ENCODE data around the gene RAB40B.

DNA sequence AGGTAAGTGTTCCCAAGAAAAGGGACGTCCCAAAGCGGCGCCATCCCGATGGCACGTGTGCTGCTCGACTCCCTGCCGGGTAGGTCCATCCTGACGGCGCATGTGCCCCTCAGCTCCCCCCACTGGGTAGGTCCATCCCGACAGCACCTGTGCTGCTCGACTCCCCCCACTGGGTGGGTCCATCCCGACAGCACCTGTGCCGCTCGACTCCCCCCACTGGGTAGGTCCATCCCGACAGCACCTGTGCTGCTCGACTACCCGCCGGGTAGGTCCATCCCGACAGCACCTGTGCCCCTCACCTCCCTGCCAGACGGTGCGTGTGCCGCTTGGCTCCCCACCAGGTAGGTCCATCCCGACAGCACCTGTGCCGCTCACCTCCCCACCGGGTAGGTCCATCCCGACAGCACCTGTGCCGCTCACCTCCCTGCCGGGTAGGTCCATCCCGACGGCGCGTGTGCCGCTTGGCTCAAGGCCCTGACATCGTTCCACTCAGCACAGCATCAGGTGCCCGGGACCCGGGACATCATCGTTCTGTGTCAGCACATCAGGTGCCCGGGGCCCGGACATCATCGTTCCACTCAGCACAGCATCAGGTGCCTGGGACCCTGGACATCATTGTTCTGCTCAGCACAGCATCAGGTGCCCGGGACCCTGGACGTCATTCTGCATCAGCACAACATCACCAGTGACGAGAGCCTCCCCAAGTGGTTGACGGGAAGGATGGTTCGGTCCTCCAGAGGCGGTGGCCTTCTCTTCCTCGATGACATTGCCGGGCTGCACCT is 31.2 kb upstream of the RAB40B start:
- TF ChIP-seq CTCF (conservative IDR thresholded peaks at IDR 0.05; ENCODE audit: low read depth, low read length) = no peak
- TF ChIP-seq POLR2A (IDR thresholded peaks at IDR 0.05; ENCODE audit: low read depth, low read length) = no peak
- no peak for TF ChIP-seq MAFK (IDR thresholded peaks at IDR 0.05; ENCODE audit: low read depth, low read length)
- TF ChIP-seq MAZ (IDR thresholded peaks at IDR 0.05; ENCODE audit: borderline replicate concordance, low read depth, low read length) = no peak
- no peak for TF ChIP-seq MXI1 (IDR thresholded peaks at IDR 0.05; ENCODE audit: borderline replicate concordance, low read depth, low read length)
- TF ChIP-seq RFX5 (IDR thresholded peaks at IDR 0.05; ENCODE audit: low read depth, low read length) = no peak
- TF ChIP-seq NFE2L2 (IDR thresholded peaks at IDR 0.05; ENCODE audit: low read depth, low read length) = no peak
- no peak for TF ChIP-seq CEBPB (IDR thresholded peaks at IDR 0.05; ENCODE audit: low read depth, low read length)
